NOMO-1 treated with DMSO at 0.1 percent for 48 hours (cell line): Measurements from ENCODE around the gene P4HB.

Experiments
- DNase-seq: peaks from one replicate; lab custom pipeline; 2025; ENCODE audit not compliant: unreplicated experiment; lab: John Stamatoyannopoulos, UW

The P4HB gene

DNA sequence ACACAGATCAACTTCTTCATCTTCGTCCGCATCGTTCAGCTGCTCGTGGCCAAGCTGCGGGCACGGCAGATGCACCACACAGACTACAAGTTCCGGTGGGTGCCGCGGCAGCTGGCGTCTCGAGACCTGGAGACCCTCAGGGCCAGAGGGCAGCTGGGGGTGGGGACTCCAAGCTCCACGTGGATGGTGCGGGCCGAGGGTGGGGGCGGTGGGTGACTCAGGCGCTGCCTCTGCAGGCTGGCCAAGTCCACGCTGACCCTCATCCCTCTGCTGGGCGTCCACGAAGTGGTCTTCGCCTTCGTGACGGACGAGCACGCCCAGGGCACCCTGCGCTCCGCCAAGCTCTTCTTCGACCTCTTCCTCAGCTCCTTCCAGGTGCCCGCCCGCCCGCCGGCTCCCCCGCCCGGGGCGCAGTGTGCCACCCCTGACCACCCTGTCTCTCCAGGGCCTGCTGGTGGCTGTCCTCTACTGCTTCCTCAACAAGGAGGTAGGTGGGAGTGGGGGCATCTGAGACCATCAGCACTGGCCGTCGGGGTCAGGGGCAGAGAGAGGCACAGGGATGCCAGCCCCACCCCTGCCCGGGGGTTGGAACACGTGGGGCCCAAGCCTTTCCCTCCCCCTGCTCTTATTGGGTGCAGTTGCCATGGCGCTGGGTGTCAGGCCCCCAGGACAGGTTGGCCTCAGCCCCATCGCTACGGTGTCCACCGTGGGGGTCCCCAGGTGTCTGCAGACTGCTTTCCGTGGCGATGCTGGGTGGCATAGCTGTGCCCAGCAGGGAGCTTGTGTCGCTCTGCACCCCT, 47.6 kb downstream of the P4HB start:
- DNase-seq = no peak

DNA sequence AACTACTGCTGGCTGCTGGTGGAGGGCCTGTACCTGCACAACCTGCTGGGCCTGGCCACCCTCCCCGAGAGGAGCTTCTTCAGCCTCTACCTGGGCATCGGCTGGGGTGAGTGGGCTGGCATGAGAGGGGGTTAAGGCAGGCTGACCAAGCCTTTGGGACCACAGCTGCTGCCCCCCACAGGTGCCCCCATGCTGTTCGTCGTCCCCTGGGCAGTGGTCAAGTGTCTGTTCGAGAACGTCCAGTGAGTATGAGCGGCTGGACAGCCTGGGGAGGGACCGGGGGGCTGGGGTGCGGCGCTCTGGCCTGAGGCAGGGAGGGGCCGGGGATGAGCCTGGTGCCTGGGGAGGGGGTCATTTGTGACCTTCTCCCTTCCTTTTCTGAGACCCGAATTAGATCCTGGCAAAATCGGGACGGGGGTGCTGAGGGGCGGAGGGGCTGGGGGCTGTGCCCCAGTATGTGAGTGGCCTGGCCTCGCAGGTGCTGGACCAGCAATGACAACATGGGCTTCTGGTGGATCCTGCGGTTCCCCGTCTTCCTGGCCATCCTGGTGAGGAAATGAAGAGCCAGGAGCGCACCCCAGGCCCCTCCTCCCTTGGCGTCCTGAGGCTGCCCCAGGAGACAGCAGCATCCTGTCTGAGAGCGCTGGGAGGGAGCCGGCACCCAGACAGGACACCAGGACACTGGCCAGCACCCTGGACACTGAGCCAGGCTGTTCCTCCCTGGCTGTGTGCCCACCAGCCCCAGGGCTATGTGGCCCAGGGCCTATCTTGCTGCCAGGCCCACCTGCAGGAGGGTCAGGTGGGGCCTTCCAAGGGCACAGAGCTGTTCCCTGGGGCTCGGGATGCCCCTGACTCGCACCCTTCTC, 48.4 kb downstream of the P4HB start:
- DNase-seq = no peak

DNA sequence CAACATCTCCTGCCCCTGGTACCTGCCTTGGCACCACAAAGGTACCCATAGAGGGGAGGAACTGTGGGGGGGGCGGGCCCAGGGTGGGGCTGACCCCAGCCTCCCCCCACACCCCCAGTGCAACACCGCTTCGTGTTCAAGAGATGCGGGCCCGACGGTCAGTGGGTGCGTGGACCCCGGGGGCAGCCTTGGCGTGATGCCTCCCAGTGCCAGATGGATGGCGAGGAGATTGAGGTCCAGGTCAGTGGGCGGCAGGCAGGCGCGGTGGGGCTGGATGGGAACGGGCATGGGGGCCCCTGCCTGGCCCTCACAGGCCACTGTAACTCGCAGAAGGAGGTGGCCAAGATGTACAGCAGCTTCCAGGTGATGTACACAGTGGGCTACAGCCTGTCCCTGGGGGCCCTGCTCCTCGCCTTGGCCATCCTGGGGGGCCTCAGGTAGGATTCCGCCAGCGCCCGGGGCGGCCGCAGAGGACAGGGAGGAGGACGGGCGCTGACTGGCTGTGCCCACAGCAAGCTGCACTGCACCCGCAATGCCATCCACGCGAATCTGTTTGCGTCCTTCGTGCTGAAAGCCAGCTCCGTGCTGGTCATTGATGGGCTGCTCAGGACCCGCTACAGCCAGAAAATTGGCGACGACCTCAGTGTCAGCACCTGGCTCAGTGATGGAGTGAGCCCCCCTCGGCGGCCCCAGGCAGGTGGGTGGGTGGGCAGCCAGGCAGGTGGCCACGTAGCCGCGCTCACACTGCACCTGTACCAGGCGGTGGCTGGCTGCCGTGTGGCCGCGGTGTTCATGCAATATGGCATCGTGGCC, 49.2 kb downstream of the P4HB start:
- DNase-seq = no peak

DNA sequence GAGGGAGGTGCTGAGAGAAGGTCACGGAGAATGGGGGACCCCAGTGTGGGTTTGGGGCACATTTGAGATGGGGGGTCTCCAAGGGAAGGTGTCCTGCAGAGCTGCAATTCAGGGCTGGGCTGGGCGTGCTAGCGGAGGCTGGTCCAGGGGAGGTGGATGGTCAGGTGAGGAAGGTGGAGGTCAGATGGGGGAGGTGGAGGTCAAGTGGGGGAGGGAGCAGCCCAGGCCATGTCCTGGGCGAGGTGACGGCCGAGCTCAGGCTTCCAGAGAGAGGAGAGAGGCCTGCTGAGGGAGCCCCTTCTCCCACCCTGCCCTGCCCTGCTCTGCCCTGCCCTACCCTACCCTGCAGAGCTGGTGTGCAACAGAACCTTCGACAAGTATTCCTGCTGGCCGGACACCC, 49.9 kb downstream of the P4HB start:
- DNase-seq = no peak

DNA sequence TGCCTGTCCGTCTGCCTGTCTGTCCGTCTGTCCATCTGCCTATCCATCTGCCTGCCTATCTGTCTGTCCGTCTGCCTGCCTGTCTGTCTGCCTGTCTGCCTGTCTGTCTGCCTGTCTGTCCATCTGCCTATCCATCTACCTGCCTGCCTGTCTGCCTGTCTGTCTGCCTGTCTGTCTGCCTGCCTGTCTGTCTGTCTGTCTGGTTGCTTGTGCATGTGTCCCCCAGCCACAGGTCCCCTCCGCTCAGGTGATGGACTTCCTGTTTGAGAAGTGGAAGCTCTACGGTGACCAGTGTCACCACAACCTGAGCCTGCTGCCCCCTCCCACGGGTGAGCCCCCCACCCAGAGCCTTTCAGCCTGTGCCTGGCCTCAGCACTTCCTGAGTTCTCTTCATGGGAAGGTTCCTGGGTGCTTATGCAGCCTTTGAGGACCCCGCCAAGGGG, 50.8 kb downstream of the P4HB start:
- no peak for DNase-seq

DNA sequence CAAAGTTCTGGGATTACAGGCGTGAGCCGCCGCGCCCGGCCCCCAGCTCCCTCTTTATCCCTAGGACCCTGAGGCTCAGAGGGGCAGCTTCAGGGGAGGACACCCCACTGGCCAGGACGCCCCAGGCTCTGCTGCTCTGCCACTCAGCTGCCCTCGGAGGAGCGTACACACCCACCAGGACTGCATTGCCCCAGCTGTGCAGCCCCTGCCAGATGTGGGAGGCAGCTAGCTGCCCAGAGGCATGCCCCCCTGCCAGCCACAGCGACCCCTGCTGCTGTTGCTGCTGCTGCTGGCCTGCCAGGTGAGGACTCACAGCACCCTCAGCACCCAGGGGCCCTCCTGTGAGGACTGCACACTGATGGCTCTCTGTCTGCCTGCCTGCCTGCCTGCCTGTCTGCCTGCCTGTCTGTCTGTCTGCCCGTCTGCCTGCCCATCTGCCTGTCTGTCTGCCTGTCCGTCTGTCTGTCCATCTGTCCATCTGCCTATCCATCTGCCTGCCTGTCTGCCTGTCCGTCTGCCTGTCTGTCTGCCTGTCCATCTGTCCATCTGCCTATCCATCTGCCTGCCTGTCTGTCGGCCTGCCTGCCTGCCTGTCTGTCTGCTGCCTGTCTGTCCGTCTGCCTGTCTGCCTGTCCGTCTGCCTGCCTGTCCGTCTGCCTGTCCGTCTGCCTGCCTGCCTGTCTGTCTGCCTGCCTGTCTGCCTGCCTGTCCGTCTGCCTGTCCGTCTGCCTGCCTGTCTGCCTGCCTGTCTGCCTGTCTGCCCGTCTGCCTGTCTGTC, 51.4 kb downstream of the P4HB start:
- DNase-seq = no peak

DNA sequence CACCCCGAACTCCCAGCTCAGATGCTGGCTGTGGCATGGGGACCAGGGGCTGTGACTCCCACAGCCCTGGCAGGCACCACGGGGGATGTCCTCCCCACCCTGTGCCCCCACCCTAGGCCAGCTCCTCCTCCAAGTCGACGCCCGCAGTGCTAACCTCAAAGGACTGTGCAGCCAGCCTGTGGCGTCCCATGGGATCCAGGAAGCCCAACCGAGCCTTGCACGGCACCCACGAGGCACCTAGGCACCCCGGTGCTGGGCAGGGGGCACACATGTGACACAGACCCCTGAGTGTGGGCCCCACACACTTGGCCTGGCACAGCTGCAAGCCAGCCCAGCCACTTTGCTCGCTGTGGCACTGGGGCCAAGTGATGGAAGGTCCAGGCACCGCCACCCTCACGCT, 52.5 kb downstream of the P4HB start:
- DNase-seq = no peak

DNA sequence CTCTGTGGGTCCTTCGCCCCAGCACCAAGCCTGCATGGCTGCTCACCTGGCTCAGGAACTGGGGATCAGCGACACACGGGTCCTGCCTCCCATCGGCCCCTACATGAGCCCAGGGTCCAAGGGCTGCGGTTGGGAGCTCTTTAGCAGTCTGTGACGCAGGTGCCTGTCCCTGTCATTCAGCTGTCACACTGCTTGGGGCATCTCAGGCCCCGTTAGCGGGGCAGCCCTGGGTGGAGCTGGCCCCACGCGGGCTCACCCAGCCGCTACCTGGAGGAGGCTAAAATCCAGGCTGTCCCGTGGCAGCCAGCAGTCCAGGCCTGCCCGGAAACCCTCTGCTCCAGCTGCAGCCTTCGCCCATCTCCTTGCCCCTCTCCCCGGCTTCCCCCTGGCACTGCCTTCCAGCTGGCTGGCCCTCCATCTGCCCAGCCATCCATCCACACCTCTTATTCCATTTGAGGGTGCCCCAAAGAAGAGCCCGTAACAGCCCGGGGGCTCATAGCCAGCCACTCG, 53.1 kb downstream of the P4HB start:
- no peak for DNase-seq

DNA sequence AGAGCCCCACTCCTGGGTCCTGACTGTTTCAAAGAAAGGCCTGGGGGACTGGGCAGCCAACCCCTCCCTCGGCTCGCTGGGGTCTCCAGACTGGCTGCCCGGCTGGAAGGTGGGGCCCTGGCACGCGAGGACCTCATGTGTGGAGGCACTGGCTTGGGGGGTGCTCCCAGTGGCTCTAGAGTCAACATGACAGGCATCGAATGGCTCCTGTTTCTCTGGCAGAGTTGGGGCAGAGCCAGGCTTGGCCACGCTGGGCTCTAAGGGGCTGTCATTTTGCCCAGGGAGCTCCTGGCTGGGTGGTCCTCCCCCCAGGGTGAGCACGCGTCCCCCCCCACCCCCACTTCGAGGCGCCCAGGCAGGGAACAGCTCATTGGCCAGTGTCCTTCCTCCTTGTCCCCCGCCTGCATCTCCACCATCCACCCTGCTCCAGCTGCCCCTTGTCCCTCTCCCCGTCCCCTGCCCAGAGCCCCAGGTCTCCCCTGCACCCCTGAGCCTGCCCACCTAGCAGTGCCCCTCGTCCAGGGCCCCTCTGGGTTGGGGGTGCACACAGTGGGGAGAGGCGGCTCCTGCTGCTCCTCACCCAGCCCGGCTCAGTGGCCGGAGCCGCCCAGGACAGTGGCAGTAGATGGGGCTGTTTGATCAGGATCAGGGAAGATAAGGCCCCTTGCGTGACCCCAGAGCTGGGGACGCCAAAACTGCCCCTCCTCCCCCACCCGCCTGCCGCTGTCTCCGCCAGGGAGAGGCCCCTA, 53.7 kb downstream of the P4HB start:
- no peak for DNase-seq

DNA sequence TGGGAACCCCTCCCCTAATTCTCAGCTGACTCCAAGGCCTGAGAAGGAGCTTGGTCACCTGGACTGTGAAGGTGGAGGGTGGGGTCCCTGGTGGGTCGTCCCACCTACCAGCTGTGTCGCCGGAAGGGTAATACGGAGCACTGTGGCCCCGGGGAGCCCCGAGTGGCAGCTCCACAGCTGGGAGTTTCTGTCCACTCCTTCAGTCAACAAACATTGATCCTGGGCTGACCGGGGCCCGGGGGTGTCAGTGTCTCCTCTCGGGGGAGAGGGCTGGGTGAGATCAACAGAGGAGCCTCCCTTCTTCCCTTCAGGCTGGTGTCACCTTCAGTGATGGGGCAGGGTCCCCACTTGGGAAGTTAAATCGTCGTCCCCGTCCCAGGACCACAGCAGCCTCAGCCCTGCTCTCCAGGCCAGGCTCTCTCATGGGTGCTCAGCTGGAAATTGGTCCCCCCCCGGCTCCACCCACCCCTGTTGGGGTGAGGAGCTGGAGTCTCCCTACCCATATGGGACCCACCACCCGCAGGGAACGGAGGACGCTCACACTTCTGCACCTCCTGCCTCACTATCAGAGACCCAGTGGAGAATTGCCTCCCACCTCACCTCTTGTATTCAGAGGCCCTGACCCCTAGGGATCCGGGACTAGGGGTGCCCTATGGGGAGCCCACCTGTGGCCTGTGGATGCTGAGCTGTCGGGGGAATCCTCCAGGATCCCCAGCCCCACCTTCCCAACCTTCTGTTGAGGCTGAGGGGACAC, 54.5 kb downstream of the P4HB start:
- DNase-seq = no peak

DNA sequence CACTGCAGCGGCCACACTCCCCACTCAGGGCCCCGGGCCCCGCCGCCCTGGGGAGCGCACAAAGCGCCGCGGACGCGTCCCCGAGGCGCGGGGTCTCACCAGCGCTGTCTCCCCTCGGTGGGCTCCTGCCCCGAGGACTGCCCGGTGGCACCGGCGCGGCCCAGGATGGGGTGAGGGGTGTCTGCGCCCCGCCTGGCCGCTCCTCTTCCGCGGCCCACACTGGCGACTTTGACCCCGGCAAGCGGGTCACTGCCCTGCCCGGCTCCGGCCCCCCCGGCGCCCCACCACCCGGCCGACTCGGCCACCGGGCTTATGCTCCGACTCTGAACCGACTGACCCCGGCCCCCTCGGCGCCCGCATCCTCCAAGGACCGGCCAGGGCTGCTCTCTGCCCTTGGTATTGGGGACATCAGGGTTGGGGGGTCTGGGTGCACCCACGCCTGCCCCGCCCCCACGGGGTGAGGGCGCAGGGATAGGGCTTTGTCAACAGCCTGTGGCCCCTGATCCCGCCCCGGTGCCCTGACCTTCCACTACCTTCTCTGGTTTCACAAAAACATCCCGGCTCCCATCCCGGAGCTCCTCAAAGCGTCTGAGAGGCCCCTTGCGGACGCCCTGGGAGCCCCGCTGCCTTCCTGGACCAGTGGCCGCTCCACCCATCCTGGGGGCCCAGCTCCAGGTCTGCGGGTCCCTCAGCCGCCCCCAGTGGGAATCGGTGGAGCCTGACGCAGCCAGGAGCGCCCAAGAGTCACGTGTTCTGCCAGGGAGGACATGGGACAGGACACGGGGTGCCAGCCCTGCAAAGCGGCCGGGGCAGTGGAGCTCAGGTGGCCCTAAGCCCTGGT, 55.6 kb downstream of the P4HB start:
- DNase-seq = no peak

DNA sequence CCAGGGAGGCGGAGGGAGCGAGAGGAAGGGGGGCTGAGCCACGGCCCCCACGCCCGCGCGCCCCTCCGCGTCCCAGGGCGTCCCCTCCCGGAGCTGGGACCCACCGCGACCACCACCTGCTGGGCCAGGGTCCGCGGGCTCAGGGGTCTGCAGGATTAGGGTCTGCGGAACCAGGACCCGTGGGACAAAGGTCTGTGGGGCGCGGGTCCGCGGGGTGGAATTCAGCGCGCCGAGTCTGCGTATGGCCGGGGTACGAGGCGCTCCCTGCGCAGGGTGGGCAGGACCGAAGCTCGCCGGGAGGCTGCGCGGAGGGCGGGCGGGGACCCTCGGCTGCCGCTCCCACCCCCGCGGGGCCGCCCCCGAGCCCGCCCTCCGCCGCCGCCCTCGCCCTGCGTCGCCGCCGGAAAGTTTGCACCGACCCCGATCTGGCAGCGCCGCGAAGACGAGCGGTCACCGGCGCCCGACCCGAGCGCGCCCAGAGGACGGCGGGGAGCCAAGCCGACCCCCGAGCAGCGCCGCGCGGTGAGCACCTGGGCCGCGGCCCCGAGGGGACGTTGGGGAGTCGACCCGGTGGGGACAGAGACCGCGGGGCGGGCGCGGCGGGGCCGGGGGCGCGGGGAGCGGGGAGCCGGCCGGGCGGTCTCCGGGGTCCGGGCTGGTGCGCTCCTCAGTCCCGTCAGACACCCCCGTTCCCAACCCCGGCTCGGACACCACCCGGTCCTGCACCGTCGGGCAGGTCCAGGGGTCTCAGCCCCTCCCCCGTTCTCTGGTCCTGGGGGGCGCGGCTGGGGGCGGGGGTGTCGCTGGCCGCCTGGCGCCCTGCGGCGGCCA, 56.4 kb downstream of the P4HB start, which contains the start of gene GCGR:
TSS of gene GCGR (plus strand) at position 423 of the 831 bp plus-strand sequence. CDS start 4,869 bp downstream, outside the sequence.
- DNase-seq = no peak

DNA sequence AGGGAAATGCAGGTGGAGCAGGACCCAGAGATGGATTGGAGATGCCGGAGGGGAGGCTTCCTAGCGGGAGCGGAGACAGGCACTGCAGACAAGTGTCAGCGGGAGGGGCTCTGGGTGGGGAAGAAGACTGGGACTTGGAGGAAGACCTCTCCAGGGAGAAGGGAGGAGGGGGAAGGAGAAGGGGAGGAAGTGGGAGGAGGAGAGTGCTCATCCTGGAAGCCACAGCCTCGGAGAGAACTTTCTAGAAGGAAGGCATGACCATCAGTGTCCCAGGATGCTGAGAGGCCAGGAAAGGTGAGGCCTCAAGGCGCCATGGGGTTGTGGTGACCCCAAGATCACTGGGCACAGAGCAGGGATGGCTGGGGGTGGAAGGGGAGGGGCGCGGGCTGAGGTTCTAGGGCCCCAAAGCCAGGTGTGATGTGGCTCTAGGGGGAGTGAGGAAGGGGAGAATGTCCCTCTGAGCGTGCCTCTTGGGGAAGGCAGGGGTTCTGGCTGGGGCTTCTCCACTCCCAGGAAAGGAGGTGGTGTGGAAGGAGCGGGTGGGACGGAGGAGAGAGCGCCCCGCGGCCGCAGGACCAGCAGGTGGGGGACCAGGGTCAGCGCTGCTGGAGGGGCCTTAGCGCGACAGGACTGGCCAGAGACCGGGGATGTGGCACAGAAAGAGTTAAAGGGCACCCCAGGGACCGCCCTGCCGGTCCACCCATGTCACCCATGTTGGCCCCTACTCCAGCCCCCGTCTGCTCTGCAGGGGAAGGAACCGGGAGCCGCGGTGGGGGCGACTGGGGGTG, 57.3 kb downstream of the P4HB start:
- DNase-seq = no peak

DNA sequence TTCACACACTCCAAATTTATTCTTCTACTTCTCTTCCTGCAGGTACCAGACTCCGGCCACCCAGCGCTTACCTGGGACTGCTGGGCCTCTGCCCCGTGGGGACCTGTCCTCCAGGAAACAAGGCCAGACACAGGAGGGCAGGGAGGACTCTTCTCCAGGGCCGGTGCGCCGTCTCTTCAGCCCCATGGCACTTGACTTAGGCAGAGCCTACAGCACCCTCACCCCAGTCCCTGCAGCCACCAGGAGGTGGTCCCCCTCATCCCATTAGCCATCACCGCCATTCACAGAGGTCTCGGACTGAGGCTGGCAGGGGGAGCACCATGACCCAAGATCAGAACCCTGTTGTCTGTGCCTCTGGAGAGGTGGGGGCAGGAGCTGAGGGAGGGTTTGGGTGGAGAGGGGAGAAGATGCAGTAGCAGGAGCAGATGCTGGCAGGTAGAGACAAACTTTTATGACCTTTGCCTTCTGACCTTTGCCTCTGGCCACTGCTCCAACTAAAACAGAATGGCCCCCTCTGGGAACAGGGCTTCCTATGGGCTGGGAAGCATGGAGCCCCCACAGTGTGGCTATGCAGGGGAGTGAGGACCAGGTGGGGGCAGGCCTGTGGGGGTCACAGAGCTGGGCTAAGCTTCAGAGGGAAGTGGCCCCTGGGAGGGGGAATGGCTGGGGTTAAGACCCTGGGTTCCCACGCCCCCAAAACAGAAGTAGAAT, 58.1 kb downstream of the P4HB start:
- DNase-seq = no peak

DNA sequence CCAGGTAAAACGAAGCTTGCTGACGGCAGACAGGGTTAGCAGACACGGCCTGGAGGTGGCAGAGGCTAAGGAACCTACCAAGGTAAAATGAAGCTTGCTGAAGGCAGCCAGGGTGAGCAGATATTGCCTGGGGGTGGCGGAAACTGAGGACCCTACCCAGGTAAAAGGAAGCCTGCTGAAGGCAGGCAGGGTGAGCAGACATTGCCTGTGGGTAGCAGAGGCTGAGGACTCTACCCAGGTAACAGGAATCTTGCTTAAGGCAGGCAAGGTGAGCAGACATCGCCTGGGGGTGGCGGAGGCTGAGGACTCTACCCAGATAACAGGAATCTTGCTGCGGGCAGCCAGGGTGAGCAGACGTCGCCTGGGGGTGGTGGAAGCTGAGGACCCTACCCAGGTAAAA, 59.0 kb downstream of the P4HB start:
- DNase-seq = no peak

DNA sequence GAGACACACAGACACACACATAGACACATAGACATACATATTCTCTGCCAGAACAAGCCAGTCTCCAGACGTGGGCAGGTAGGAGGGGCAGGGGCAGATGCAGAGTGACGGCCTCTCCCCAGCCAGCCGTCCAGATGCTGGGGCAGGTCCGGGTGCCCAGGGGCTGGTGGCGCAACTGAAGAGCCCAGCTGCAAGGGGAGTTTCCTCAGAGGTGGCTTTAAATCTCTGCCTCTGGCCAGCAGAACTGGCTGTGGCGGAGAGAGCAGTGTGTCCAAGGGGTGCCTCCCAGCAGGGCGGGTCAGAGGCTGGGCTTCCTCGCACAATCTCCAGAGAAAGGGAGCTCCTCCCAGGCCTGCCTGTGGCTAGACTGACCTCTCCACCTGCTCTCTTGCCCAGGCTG, 65.8 kb downstream of the P4HB start:
- peak; percentile 34 for DNase-seq
